HS-5 (cell line): ENCODE measurements around the gene WDR74.
"Not testable (repeated sequence)": the region's sequence is repeated elsewhere in the genome, so short reads cannot be mapped to it uniquely, and the experiment has no call there.

Experiments
- DNase-seq: peaks from one replicate; pipeline ENCODE4 v3.0.0-alpha.2; 2012; ENCODE audit warnings: low read depth

Gene WDR74

GRCh38 chr11:62839050-62839945 lies at the start of gene WDR74:
Gene WDR74 (minus strand): TSS chr11:62839590. CDS start chr11:62839570, 20 bp downstream.
- DNase-seq: peak; percentile 70

GRCh38 chr11:62889126-62889483 lies 49.7 kb upstream of the WDR74 start:
- no peak for DNase-seq

GRCh38 chr11:62888406-62888805 lies 49.0 kb upstream of the WDR74 start:
- DNase-seq: no peak

GRCh38 chr11:62885137-62885750 lies 45.9 kb upstream of the WDR74 start:
- no peak for DNase-seq

- no peak for DNase-seq
These were observed 44.3 kb upstream of the WDR74 start for GRCh38 chr11:62883673-62884072.

GRCh38 chr11:62882788-62883501 lies 43.6 kb upstream of the WDR74 start:
- DNase-seq: no peak

GRCh38 chr11:62882431-62882749 lies 43.0 kb upstream of the WDR74 start:
- DNase-seq: no peak

- DNase-seq: peak; percentile 87
These were observed 42.4 kb upstream of the WDR74 start for GRCh38 chr11:62881579-62882430.

- peak; percentile 57 for DNase-seq
These were observed 41.6 kb upstream of the WDR74 start, which contains the start of gene SLC3A2 for GRCh38 chr11:62880803-62881578. Gene SLC3A2 (plus strand): TSS chr11:62880896. CDS start chr11:62881024, 128 bp downstream.

- peak; percentile 72 for DNase-seq
These were observed 40.9 kb upstream of the WDR74 start for GRCh38 chr11:62880231-62880802.

GRCh38 chr11:62879235-62879978 lies 40.0 kb upstream of the WDR74 start:
- DNase-seq: no peak

- DNase-seq: no peak
These were observed 37.3 kb upstream of the WDR74 start for GRCh38 chr11:62876712-62877111.

GRCh38 chr11:62875698-62876478 lies 36.5 kb upstream of the WDR74 start:
- DNase-seq: no peak

GRCh38 chr11:62874851-62875250 lies 35.5 kb upstream of the WDR74 start:
- DNase-seq: no peak

GRCh38 chr11:62865635-62866034 lies 26.2 kb upstream of the WDR74 start:
- no peak for DNase-seq

GRCh38 chr11:62863687-62864335 lies 24.4 kb upstream of the WDR74 start:
- no peak for DNase-seq

GRCh38 chr11:62861564-62862192 lies 22.3 kb upstream of the WDR74 start:
- not testable (repeated sequence) for DNase-seq
